KMS-11 (cell line): Measurements from ENCODE around the gene COL23A1.

Experiments used
- H2AFZ ChIP-seq: fragments of 200-600 bp; sonication (generic); 2 replicates; pipeline ENCODE4 v1.6.1; 2016; ENCODE audit warnings: antibody characterized with exemption, mixed run types, low read depth
- H3K27ac ChIP-seq: fragments of 200-600 bp; sonication (generic); 2 replicates; pipeline ENCODE4 v1.6.1; 2016; ENCODE audit warnings: mild to moderate bottlenecking, mixed run types
- H3K27me3 ChIP-seq: fragments of 200-600 bp; sonication (generic); 2 replicates; pipeline ENCODE4 v1.6.1; 2017; ENCODE audit warnings: mild to moderate bottlenecking, low read depth, mixed run types, moderate library complexity; ENCODE audit not compliant: insufficient read depth
- H3K36me3 ChIP-seq: fragments of 200-600 bp; sonication (generic); 2 replicates; pipeline ENCODE4 v1.6.1; 2017; ENCODE audit warnings: mild to moderate bottlenecking, mixed run types; ENCODE audit not compliant: insufficient read depth
- H3K4me1 ChIP-seq: fragments of 200-600 bp; sonication (generic); 2 replicates; pipeline ENCODE4 v1.6.1; 2016; ENCODE audit warnings: mild to moderate bottlenecking, low read depth, mixed run types; ENCODE audit not compliant: poor library complexity, severe bottlenecking
- H3K4me2 ChIP-seq: fragments of 200-600 bp; sonication (generic); 2 replicates; pipeline ENCODE4 v1.7.0; 2016; ENCODE audit warnings: mild to moderate bottlenecking, mixed run types
- H3K4me3 ChIP-seq: fragments of 200-600 bp; sonication (generic); IDR thresholded peaks from 2 replicates; pipeline ENCODE4 v1.6.1; 2017; ENCODE audit warnings: low read depth, low read length, mixed read lengths; ENCODE audit not compliant: insufficient read depth
- H3K79me2 ChIP-seq: fragments of 200-600 bp; sonication (generic); 2 replicates; pipeline ENCODE4 v1.6.1; 2016; ENCODE audit warnings: low read depth, mixed run types; ENCODE audit not compliant: insufficient read depth
- H3K9ac ChIP-seq: fragments of 200-600 bp; sonication (generic); 2 replicates; pipeline ENCODE4 v1.6.1; 2016; ENCODE audit warnings: mild to moderate bottlenecking, mixed run types
- H4K20me1 ChIP-seq: fragments of 200-600 bp; sonication (generic); 2 replicates; pipeline ENCODE4 v1.6.1; 2016; ENCODE audit warnings: mild to moderate bottlenecking, mixed run types; ENCODE audit not compliant: insufficient read depth
- CTCF ChIP-seq: fragments of 200-600 bp; sonication (generic); conservative IDR thresholded peaks from 2 replicates; pipeline ENCODE4 v1.6.1; 2017; ENCODE audit warnings: low read depth, mild to moderate bottlenecking, antibody characterized with exemption, low read length, moderate library complexity, mixed read lengths

Gene COL23A1

GRCh38 chr5:178212241-178213002, 377.8 kb downstream of the COL23A1 start:
- Histone ChIP-seq H3K27ac (no peak overlapping the region; the same call in 1 of the 2 replicates), H4K20me1 (peaks cover 15% of the 10 kb centered on the region; the same call in 1 of the 2 replicates)

GRCh38 chr5:178211095-178212048, 378.8 kb downstream of the COL23A1 start:
- H2AFZ ChIP-seq, result no peak overlapping the region
- peaks cover 3% of the 10 kb centered on the region for H3K4me1 ChIP-seq
- H3K4me2 ChIP-seq, result no peak overlapping the region
- H3K27ac ChIP-seq, result no peak overlapping the region
- no peaks in the 10 kb centered on the region for H3K27me3 ChIP-seq
- peaks cover 9% of the 10 kb centered on the region; the same call in 1 of the 2 replicates for H3K36me3 ChIP-seq
- peaks cover 25% of the 10 kb centered on the region for H4K20me1 ChIP-seq
- no peak overlapping the region for H3K4me3 ChIP-seq
- no peak for TF ChIP-seq CTCF
- no peak overlapping the region for H3K9ac ChIP-seq
- peaks cover 27% of the 10 kb centered on the region for H3K79me2 ChIP-seq

More at GRCh38 chr5:178212241-178213002, 377.8 kb downstream of the COL23A1 start:
- H3K9ac ChIP-seq, result no peak overlapping the region
- H3K4me2 ChIP-seq, result no peak overlapping the region
- H3K79me2 ChIP-seq, result peaks cover 17% of the 10 kb centered on the region; the same call in 1 of the 2 replicates
- no peak overlapping the region for H2AFZ ChIP-seq
- no peak overlapping the region for H3K4me3 ChIP-seq
- no peaks in the 10 kb centered on the region for H3K27me3 ChIP-seq
- peaks cover 9% of the 10 kb centered on the region; the same call in 1 of the 2 replicates for H3K36me3 ChIP-seq
- no peaks in the 10 kb centered on the region for H3K4me1 ChIP-seq
- TF ChIP-seq CTCF, result no peak

GRCh38 chr5:178210686-178211085, 379.5 kb downstream of the COL23A1 start:
- Histone ChIP-seq H3K4me1 (peaks cover 5% of the 10 kb centered on the region), H3K79me2 (peaks cover 34% of the 10 kb centered on the region), H3K4me3 (no peak overlapping the region), H3K9ac (no peak overlapping the region), H3K36me3 (peaks cover 14% of the 10 kb centered on the region; the same call in 1 of the 2 replicates), H3K4me2 (no peak overlapping the region), H4K20me1 (peaks cover 32% of the 10 kb centered on the region), H2AFZ (no peak overlapping the region), H3K27ac (no peak overlapping the region), H3K27me3 (no peaks in the 10 kb centered on the region)
- no peak for TF ChIP-seq CTCF

- H3K4me1 ChIP-seq, result peaks cover 5% of the 10 kb centered on the region
- H4K20me1 ChIP-seq, result peaks cover 37% of the 10 kb centered on the region
- no peak overlapping the region for H3K27ac ChIP-seq
- H3K79me2 ChIP-seq, result peaks cover 40% of the 10 kb centered on the region
- H3K9ac ChIP-seq, result no peak overlapping the region
- H3K4me2 ChIP-seq, result no peak overlapping the region
- no peak overlapping the region for H2AFZ ChIP-seq
- no peaks in the 10 kb centered on the region for H3K27me3 ChIP-seq
- TF ChIP-seq CTCF, result no peak
- peaks cover 14% of the 10 kb centered on the region; the same call in 1 of the 2 replicates for H3K36me3 ChIP-seq
- H3K4me3 ChIP-seq, result no peak overlapping the region
Observed at GRCh38 chr5:178210073-178210535, 380.1 kb downstream of the COL23A1 start.
